Type B pancreatic cell (in vitro differentiated cells): ENCODE results near the gene IL16. TPM values are rescaled to one million over a fixed set of nuclear protein-coding genes. Genes with fewer than 3 reads are reported as not detected.
A peak's percentile ranks its signal among the peaks of the same experiment; 100 is the strongest.

Experiments used
- DNase-seq: peaks from one replicate; pipeline ENCODE4 v3.0.0; 2021; ENCODE audit warnings: mixed read lengths; ENCODE audit not compliant: unreplicated experiment; ENCODE audit errors: extremely low spot score
- H3K27ac Mint-ChIP-seq: 2 replicates; pipeline ENCODE4 v1.8.0; 2021; ENCODE audit warnings: mild to moderate bottlenecking, mixed read lengths
- H3K27me3 Mint-ChIP-seq: 2 replicates; pipeline ENCODE4 v1.8.0; 2021; ENCODE audit warnings: mixed read lengths
- H3K36me3 Mint-ChIP-seq: 2 replicates; pipeline ENCODE4 v1.8.0; 2021; ENCODE audit warnings: mixed read lengths
- H3K4me1 Mint-ChIP-seq: one replicate; pipeline ENCODE4 v1.8.0; 2021; ENCODE audit warnings: mixed read lengths; ENCODE audit not compliant: unreplicated experiment
- H3K4me3 Mint-ChIP-seq: 2 replicates; pipeline ENCODE4 v1.8.0; 2021; ENCODE audit warnings: mild to moderate bottlenecking, mixed read lengths
- H3K9me3 Mint-ChIP-seq: 2 replicates; pipeline ENCODE4 v1.8.0; 2021; ENCODE audit warnings: mixed read lengths
- long read RNA-seq: library from polyadenylated mRNA; unstranded; transcript quantifications from one replicate; pipeline ENCODE4 v2.0.0, GENCODE V29; 2020
- total RNA-seq: library from RNA; stranded (reverse); gene quantifications from 2 replicates; pipeline ENCODE4 v1.2.1, GENCODE V29; 2021; ENCODE audit warnings: low replicate concordance
- TF ChIP-seq, protein P1 (sequence below): fragments of 200-600 bp; sonication (generic); conservative IDR thresholded peaks from 2 replicates; pipeline ENCODE4 v1.5.0; 2021; ENCODE audit warnings: antibody characterized with exemption, mild to moderate bottlenecking

Gene IL16
- total RNA-seq = 0.14 TPM in 1 of 2 replicates, not detected in the other
- long read RNA-seq, partial matches to known transcripts = 0 of 5 reads
- long read RNA-seq, other reads (novel, unspliced or antisense) = 5 of 5 reads

DNA sequence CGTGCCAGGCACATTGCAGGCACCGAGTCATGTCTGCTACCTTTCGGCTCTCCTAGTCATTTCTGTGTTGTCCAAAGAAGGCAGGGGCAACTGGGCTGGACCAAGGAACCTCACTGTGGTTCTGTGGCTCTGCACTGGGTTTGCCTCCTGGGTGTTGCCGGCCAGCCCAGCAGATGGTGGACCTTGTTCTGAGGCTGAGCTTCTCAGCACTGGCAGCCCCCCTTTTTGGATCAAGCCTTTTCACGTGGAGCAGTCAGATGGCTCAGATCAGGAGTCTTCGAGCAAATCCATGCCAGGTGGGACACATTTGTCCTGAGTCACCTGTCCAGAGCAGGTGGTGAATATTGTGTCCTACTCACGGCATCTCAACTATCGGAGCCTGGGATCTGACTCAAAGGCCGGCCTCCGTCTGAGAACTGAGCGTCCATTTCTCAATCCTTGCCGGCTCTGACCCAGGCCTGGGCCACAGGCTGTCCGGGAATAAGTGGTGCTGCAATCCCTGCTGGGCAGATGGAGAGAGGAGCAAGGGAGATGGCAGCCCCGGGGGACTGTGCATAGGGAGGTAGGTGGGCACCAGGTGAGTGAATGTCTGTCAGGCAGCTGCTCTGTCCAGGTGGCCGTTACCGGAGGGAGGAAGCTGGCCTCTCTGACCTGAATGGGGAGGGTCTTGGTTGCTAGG lies at the start of gene IL16:
Gene IL16 (plus strand): TSS at position 304 of the 679 bp plus-strand sequence. CDS start 28,521 bp downstream, outside the sequence.
- TF ChIP-seq, protein P1, sequence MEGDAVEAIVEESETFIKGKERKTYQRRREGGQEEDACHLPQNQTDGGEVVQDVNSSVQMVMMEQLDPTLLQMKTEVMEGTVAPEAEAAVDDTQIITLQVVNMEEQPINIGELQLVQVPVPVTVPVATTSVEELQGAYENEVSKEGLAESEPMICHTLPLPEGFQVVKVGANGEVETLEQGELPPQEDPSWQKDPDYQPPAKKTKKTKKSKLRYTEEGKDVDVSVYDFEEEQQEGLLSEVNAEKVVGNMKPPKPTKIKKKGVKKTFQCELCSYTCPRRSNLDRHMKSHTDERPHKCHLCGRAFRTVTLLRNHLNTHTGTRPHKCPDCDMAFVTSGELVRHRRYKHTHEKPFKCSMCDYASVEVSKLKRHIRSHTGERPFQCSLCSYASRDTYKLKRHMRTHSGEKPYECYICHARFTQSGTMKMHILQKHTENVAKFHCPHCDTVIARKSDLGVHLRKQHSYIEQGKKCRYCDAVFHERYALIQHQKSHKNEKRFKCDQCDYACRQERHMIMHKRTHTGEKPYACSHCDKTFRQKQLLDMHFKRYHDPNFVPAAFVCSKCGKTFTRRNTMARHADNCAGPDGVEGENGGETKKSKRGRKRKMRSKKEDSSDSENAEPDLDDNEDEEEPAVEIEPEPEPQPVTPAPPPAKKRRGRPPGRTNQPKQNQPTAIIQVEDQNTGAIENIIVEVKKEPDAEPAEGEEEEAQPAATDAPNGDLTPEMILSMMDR = no peak
- Mint-ChIP-seq H3K36me3 (no peaks in the 10 kb centered on the region), H3K27me3 (peaks cover 17% of the 10 kb centered on the region), H3K4me3 (no peak within 1 kb of the TSS), H3K27ac (no peak within 1 kb of the TSS), H3K9me3 (no peaks in the 10 kb centered on the region), H3K4me1 (peaks cover 3% of the 10 kb centered on the region)
- no peak for DNase-seq

DNA sequence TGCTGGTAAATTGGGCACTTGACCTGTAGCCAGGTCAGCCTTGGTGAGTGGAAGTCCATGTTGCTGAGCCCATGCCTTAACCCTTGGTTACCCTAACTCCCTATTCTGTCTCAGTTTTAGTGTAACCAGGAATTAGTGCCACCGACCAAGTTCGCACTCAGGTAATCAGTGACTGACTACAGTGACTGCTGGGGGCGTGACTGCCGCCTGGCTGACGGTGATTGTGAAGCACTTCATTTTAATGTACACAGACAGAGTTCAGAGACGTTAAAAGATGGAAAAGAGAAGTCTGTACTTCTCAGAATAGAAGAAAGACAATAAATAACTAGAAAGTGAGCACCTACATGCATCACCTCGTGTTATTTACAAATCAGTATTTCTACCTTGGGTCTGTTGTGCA lies 45.3 kb upstream of the IL16 start:
- H3K36me3 Mint-ChIP-seq = no peaks in the 10 kb centered on the region
- no peak overlapping the region for H3K4me3 Mint-ChIP-seq
- peaks cover 4% of the 10 kb centered on the region for H3K4me1 Mint-ChIP-seq
- no peaks in the 10 kb centered on the region for H3K9me3 Mint-ChIP-seq
- TF ChIP-seq, protein P1 = no peak
- no peak overlapping the region for H3K27ac Mint-ChIP-seq
- DNase-seq = no peak
- peaks cover 17% of the 10 kb centered on the region for H3K27me3 Mint-ChIP-seq

DNA sequence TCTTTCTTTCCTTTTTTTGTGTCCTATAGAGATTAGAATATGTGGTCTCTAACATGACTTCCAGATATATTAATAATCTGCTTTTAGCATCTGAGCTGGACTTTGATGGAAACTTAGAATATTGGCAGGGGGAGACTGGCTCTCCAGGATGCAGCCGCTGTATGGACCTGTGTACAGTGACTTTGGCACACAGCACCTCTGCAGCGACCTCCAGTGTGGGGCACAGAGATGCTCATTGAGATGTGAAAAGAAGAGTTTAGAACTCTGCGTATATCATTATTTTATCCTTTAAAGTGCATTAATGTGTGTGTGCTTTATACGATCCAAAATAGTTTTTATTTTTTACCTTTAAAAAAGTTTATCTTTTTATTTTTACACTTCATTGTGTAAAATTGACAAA lies 44.3 kb upstream of the IL16 start:
- no peak overlapping the region for H3K4me3 Mint-ChIP-seq
- DNase-seq = no peak
- no peak overlapping the region for H3K27ac Mint-ChIP-seq
- H3K36me3 Mint-ChIP-seq = no peaks in the 10 kb centered on the region
- H3K4me1 Mint-ChIP-seq = peaks cover 4% of the 10 kb centered on the region
- TF ChIP-seq, protein P1 = no peak
- no peaks in the 10 kb centered on the region for H3K9me3 Mint-ChIP-seq
- H3K27me3 Mint-ChIP-seq = peaks cover 17% of the 10 kb centered on the region

DNA sequence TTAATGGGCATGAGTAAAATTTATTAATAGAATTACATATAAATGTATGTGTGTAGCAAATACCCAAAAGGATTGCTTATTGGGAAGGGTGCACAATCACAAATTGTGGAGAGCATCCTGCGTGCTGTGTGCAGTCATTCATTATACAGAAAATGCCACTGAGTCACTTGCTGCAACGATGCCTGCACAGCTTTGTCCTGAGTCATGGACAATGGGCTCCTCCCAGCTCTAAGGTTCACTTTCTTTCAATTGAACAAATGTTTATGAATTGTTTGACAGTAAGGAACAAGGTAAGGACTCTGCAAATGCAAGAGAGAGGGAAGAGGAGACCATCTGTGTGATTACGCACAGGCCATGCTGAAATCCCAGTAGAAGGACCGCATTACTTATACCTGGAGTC lies 43.9 kb upstream of the IL16 start:
- no peak for DNase-seq
- Mint-ChIP-seq H3K4me1 (peaks cover 4% of the 10 kb centered on the region), H3K36me3 (no peaks in the 10 kb centered on the region), H3K9me3 (no peaks in the 10 kb centered on the region), H3K27me3 (peaks cover 17% of the 10 kb centered on the region), H3K27ac (no peak overlapping the region), H3K4me3 (no peak overlapping the region)
- TF ChIP-seq, protein P1 = no peak

DNA sequence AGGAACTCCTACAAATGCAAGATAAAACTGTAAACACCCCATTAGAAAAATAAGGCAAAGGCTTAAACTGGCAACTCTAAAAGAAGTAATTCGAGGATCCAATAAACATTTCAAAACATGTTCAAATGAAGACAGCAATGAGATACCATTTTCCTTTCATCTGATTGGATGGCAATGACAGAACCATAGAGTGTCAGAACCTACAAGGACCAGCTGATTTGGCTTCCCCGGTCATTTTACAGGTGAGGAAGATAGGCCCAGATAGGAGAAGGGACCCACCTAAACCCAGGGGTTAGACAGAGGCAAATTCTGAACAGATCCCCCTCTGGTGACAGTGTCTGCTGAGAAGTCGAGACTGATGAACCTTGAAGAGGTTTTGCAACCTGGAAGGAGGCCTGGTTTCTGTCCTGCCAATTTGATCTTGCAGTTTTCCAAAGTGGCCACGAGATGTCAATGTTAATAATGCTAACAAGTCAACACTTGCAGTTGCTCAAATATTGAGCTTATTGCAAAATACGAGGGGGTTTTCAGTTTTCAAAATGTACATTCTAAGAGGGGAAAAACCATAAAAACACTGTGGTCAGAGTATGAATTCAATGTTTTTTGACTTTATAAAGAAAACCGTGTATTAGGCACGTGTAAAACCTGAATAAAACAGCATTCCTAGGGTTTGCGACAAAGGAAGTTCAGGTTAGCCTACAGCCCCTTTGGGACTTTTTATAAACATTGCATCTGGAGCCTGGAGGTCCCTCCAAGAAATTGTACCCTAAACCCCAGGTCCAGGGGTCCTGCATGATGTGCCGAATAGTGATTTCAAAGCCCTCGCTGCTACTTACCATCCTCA lies 41.1 kb upstream of the IL16 start:
- TF ChIP-seq, protein P1 = peak; percentile 71
- Mint-ChIP-seq H3K36me3 (no peaks in the 10 kb centered on the region), H3K27ac (no peak overlapping the region), H3K9me3 (no peaks in the 10 kb centered on the region), H3K4me3 (no peak overlapping the region), H3K27me3 (peaks cover 16% of the 10 kb centered on the region), H3K4me1 (peaks cover 6% of the 10 kb centered on the region)
- no peak for DNase-seq
